HepG2 (cell line): ENCODE measurements around the gene ALDH16A1. TPM values are rescaled to one million over a fixed set of nuclear protein-coding genes. Genes with fewer than 3 reads are reported as not detected.

Experiments
- CENPX ChIP-seq: sonication (generic); formaldehyde crosslinking; IDR thresholded peaks from 2 replicates; pipeline ENCODE4 v1.9.0; 2021; ENCODE audit warnings: mild to moderate bottlenecking, missing genetic modification reagents, moderate library complexity
- FOXA1 ChIP-seq, 2 experiments: fragments of 450-650 bp in 1 of 2; sonication (generic) in 1 of 2; formaldehyde crosslinking in 1 of 2; IDR thresholded peaks; 2 replicates each; pipeline versions ENCODE4 v1.4.0 to v1.6.1; 2016 to 2020; ENCODE audit warnings: missing genetic modification reagents in 1 of 2
- GATA4 ChIP-seq: sonication (generic); IDR thresholded peaks from 2 replicates; pipeline ENCODE4 v1.6.1; 2016; ENCODE audit warnings: antibody characterized with exemption, low read depth, borderline replicate concordance
- HDAC1 ChIP-seq: sonication (generic); formaldehyde crosslinking; IDR thresholded peaks from 2 replicates; pipeline ENCODE4 v1.5.1; 2020; ENCODE audit warnings: mild to moderate bottlenecking, missing genetic modification reagents
- KDM5A ChIP-seq: fragments of 200-600 bp; sonication (generic); IDR thresholded peaks from 2 replicates; pipeline ENCODE4 v1.7.0; 2018; ENCODE audit warnings: antibody characterized with exemption, mild to moderate bottlenecking, low read length, borderline replicate concordance
- KDM6A ChIP-seq: IDR thresholded peaks from 2 replicates; pipeline ENCODE4 v1.6.1; 2016; ENCODE audit warnings: low read depth
- KLF16 ChIP-seq, 2 experiments: sonication (generic) in 1 of 2; formaldehyde crosslinking in 1 of 2; IDR thresholded peaks; 2 replicates each; pipeline versions ENCODE4 v1.6.1 to v1.8.0; 2016 to 2023; ENCODE audit warnings: missing genetic modification reagents in 2 of 2, missing compliant biosample characterization in 1 of 2
- KLF6 ChIP-seq: IDR thresholded peaks from 2 replicates; pipeline ENCODE4 v1.8.0; 2016; ENCODE audit warnings: missing biosample characterization, missing genetic modification reagents
- NFRKB ChIP-seq: fragments of 450-650 bp; IDR thresholded peaks from 2 replicates; pipeline ENCODE4 v1.6.1; 2017
- NFYB ChIP-seq: sonication (generic); formaldehyde crosslinking; IDR thresholded peaks from 2 replicates; pipeline ENCODE4 v1.4.0; 2020; ENCODE audit warnings: missing genetic modification reagents
- RBAK ChIP-seq: sonication (generic); formaldehyde crosslinking; IDR thresholded peaks from 2 replicates; pipeline ENCODE4 v1.5.1; 2020; ENCODE audit warnings: mild to moderate bottlenecking, missing genetic modification reagents
- REXO4 ChIP-seq: sonication (generic); formaldehyde crosslinking; IDR thresholded peaks from 2 replicates; pipeline ENCODE4 v1.8.0; 2022; ENCODE audit warnings: missing genetic modification reagents, mild to moderate bottlenecking, borderline replicate concordance
- RFX3 ChIP-seq: IDR thresholded peaks from 2 replicates; pipeline ENCODE4 v1.6.1; 2016; ENCODE audit warnings: missing biosample characterization, missing genetic modification reagents
- SP2 ChIP-seq: sonication (generic); formaldehyde crosslinking; IDR thresholded peaks from 2 replicates; pipeline ENCODE4 v1.5.1; 2020; ENCODE audit warnings: mild to moderate bottlenecking, missing genetic modification reagents
- STAG1 ChIP-seq: sonication (generic); formaldehyde crosslinking; IDR thresholded peaks from 2 replicates; pipeline ENCODE4 v1.4.0; 2020; ENCODE audit warnings: missing genetic modification reagents
- TBL1XR1 ChIP-seq: fragments of 150-350 bp; IDR thresholded peaks from 2 replicates; pipeline ENCODE4 v1.6.1; 2014; ENCODE audit warnings: borderline replicate concordance, low read length; ENCODE audit not compliant: partially characterized antibody
- ZFP1 ChIP-seq: IDR thresholded peaks from 2 replicates; pipeline ENCODE4 v1.6.1; 2016
- ZNF101 ChIP-seq: sonication (generic); formaldehyde crosslinking; IDR thresholded peaks from 2 replicates; pipeline ENCODE4 v1.4.0; 2020; ENCODE audit warnings: mild to moderate bottlenecking, low read depth, missing genetic modification reagents, borderline replicate concordance
- ZNF124 ChIP-seq: sonication (generic); formaldehyde crosslinking; IDR thresholded peaks from 2 replicates; pipeline ENCODE4 v1.4.0; 2020; ENCODE audit warnings: missing genetic modification reagents
- ZNF225 ChIP-seq: sonication (generic); formaldehyde crosslinking; IDR thresholded peaks from 2 replicates; pipeline ENCODE4 v1.4.0; 2020; ENCODE audit warnings: mild to moderate bottlenecking, missing genetic modification reagents
- ZNF234 ChIP-seq: sonication (generic); formaldehyde crosslinking; conservative IDR thresholded peaks from 2 replicates; pipeline ENCODE4 v1.5.1; 2020; ENCODE audit warnings: mild to moderate bottlenecking, missing genetic modification reagents
- ZNF260 ChIP-seq: sonication (generic); formaldehyde crosslinking; IDR thresholded peaks from 2 replicates; pipeline ENCODE4 v1.4.0; 2020; ENCODE audit warnings: missing genetic modification reagents, low read depth, mild to moderate bottlenecking, borderline replicate concordance
- ZNF3 ChIP-seq: IDR thresholded peaks from 2 replicates; pipeline ENCODE4 v1.7.0; 2017; ENCODE audit warnings: inconsistent platforms
- ZNF343 ChIP-seq: sonication (generic); formaldehyde crosslinking; IDR thresholded peaks from 2 replicates; pipeline ENCODE4 v1.4.0; 2020; ENCODE audit warnings: mild to moderate bottlenecking, missing genetic modification reagents
- ZNF432 ChIP-seq: sonication (generic); formaldehyde crosslinking; IDR thresholded peaks from 2 replicates; pipeline ENCODE4 v1.5.0; 2020; ENCODE audit warnings: missing genetic modification reagents, mild to moderate bottlenecking, borderline replicate concordance
- ZNF468 ChIP-seq: sonication (generic); formaldehyde crosslinking; IDR thresholded peaks from 2 replicates; pipeline ENCODE4 v1.8.0; 2022; ENCODE audit warnings: mild to moderate bottlenecking, moderate library complexity, missing genetic modification reagents
- ZNF556 ChIP-seq: sonication (generic); formaldehyde crosslinking; IDR thresholded peaks from 2 replicates; pipeline ENCODE4 v1.4.0; 2020; ENCODE audit warnings: mild to moderate bottlenecking, missing genetic modification reagents, borderline replicate concordance
- ZNF563 ChIP-seq: sonication (generic); formaldehyde crosslinking; IDR thresholded peaks from 2 replicates; pipeline ENCODE4 v1.8.0; 2022; ENCODE audit warnings: mild to moderate bottlenecking, moderate library complexity, missing genetic modification reagents
- ZNF574 ChIP-seq: sonication (generic); formaldehyde crosslinking; IDR thresholded peaks from 2 replicates; pipeline ENCODE4 v1.4.0; 2020; ENCODE audit warnings: missing genetic modification reagents
- ZNF605 ChIP-seq: sonication (generic); formaldehyde crosslinking; IDR thresholded peaks from 2 replicates; pipeline ENCODE4 v1.8.0; 2022; ENCODE audit warnings: mild to moderate bottlenecking, missing genetic modification reagents
- ZNF749 ChIP-seq: sonication (generic); formaldehyde crosslinking; IDR thresholded peaks from 2 replicates; pipeline ENCODE4 v1.8.0; 2022; ENCODE audit warnings: mild to moderate bottlenecking, missing genetic modification reagents, moderate library complexity, borderline replicate concordance
- ZNF792 ChIP-seq: IDR thresholded peaks from 2 replicates; pipeline ENCODE4 v1.6.1; 2016
- polyA plus RNA-seq, 8 experiments: library from polyadenylated mRNA; depleted of rRNA in 3 of 8; stranded (reverse) in 7 of 8; unstranded in 1 of 8; fragments of >200 nt; fragmentation: Illumina TruSeq in 4 of 8; extraction: Trizol in 4 of 8; gene quantifications; 2 replicates each; pipeline versions ENCODE4 v1.2.1 to v1.2.3, GENCODE V29; 2011 to 2016; ENCODE audit warnings: low read depth in 4 of 8, missing spikeins in 1 of 8, mixed read lengths in 1 of 8; ENCODE audit not compliant: insufficient read depth in 1 of 8
- total RNA-seq, 5 experiments: library from RNA; depleted of rRNA; stranded (reverse); fragments of >200 nt; fragmentation: Illumina TruSeq; extraction: Trizol; gene quantifications; 2 replicates each; pipeline ENCODE4 v1.2.3, GENCODE V29; 2016; ENCODE audit warnings: low read depth in 1 of 5

Gene ALDH16A1
- total and polyA plus RNA-seq, 2 of the 13 experiments (the other 11 are each of a cell fraction or from before 2014, with no cell fraction given) = 8.4 to 34.9 TPM

- no peak for TF ChIP-seq CENPX (CRISPR knock-in tag)
- no peak for TF ChIP-seq NFRKB
- TF ChIP-seq ZNF432 (CRISPR knock-in tag) = no peak
- peak; percentile 56; the same call in 1 of the 2 replicates for TF ChIP-seq ZNF792 (CRISPR knock-in tag)
- TF ChIP-seq ZNF556 = 0 out of 2 replicates have a peak, but pooled peaks have one; percentile 64
- TF ChIP-seq ZNF468 = no peak
- peak; percentile 17; the same call in 1 of the 2 replicates for TF ChIP-seq ZNF605 (CRISPR knock-in tag)
- TF ChIP-seq SP2 (CRISPR knock-in tag) = no peak
- no peak for TF ChIP-seq GATA4
- no peak for TF ChIP-seq RBAK
- peak; percentile 45 for TF ChIP-seq TBL1XR1
- 0 out of 2 replicates have a peak, but pooled peaks have one; percentile 40 for TF ChIP-seq ZNF343 (CRISPR knock-in tag)
- no peak for TF ChIP-seq KLF6 (CRISPR knock-in tag)
- peak; percentile 50 for TF ChIP-seq STAG1 (CRISPR knock-in tag)
- TF ChIP-seq KDM5A = peak; percentile 51; the same call in 1 of the 2 replicates
- TF ChIP-seq NFYB (CRISPR knock-in tag) = peak; percentile 26; the same call in 1 of the 2 replicates
- TF ChIP-seq ZFP1 (CRISPR knock-in tag) = no peak
- no peak for TF ChIP-seq ZNF563 (CRISPR knock-in tag)
- TF ChIP-seq ZNF101 (CRISPR knock-in tag) = no peak
- TF ChIP-seq ZNF124 (CRISPR knock-in tag) = peak; percentile 52; the same call in 1 of the 2 replicates
- TF ChIP-seq ZNF3 = no peak
- TF ChIP-seq ZNF234 (CRISPR knock-in tag) = no peak
- no peak for TF ChIP-seq REXO4
- TF ChIP-seq KLF16 (CRISPR knock-in tag; IDR thresholded peaks at IDR 0.05) = no peak
- TF ChIP-seq ZNF749 (CRISPR knock-in tag) = no peak
- no peak for TF ChIP-seq ZNF260 (CRISPR knock-in tag)
- no peak for TF ChIP-seq FOXA1 (IDR thresholded peaks at IDR 0.05)
- no peak for TF ChIP-seq FOXA1 (CRISPR knock-in tag; IDR thresholded peaks at IDR 0.05)
- TF ChIP-seq HDAC1 = peak; percentile 77
- TF ChIP-seq RFX3 (CRISPR knock-in tag) = no peak
- TF ChIP-seq KDM6A (CRISPR knock-in tag) = no peak
- TF ChIP-seq ZNF574 = peak; percentile 90
- TF ChIP-seq ZNF225 (CRISPR knock-in tag) = no peak
These were observed 9.5 kb upstream of the ALDH16A1 start (continued) for GRCh38 chr19:49443366-49444099.
